SKM-1 (cell line): ENCODE measurements around the gene GLB1L3.

Experiments
- DNase-seq: peaks from one replicate; lab custom pipeline; 2025; ENCODE audit not compliant: unreplicated experiment; lab: John Stamatoyannopoulos, UW

Gene GLB1L3, protein sequence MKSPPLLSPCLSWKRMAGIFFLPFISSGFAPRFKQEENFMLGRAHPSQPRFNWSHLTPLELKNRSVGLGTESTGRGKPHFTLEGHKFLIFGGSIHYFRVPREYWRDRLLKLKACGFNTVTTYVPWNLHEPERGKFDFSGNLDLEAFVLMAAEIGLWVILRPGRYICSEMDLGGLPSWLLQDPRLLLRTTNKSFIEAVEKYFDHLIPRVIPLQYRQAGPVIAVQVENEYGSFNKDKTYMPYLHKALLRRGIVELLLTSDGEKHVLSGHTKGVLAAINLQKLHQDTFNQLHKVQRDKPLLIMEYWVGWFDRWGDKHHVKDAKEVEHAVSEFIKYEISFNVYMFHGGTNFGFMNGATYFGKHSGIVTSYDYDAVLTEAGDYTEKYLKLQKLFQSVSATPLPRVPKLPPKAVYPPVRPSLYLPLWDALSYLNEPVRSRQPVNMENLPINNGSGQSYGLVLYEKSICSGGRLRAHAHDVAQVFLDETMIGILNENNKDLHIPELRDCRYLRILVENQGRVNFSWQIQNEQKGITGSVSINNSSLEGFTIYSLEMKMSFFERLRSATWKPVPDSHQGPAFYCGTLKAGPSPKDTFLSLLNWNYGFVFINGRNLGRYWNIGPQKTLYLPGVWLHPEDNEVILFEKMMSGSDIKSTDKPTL

DNA sequence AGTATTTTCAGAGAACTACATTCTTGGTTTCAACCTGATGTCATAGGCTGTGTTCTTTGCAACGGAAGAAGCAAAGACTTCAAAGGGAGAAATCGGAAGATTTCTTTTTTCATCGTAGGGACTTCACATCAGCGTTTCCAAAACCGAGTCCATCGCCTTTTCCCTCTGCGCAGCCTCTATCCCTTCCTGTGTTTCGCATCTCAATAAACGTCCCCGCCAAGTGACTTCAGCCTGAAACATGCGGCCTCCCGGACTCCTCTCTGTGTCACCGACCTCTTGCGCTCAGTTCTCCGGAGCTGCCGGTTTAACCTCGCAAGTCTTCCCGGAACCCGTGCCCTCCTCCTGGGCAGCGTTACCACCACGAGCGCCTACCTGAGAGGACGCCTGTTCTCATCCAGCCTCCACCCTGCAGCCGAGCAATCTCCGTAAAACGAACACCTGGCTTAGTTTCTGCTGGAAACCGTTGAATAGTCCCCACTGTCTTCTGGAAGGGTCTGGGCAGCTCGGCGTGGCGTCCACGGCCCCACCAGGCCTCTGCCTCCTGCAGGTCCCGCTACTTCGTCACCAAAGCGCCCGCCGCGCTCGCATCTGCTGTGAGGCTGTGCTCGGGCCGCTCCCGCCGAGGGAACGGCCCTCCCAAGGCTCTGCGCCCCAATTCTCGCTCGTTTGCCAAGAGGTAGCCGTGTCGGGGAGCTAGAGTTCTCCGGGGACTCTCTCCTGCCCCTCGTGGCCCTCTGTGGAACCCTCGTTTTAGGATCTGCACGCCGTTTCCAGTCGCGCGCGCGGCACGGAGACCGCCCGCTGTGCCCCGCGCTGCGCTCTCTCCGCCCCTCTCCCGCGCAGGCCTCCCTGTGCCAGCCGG lies at the start of gene GLB1L3:
TSS of gene GLB1L3 (plus strand) at position 846 of the 862 bp plus-strand sequence. CDS start 362 bp downstream, outside the sequence.
- no peak for DNase-seq

DNA sequence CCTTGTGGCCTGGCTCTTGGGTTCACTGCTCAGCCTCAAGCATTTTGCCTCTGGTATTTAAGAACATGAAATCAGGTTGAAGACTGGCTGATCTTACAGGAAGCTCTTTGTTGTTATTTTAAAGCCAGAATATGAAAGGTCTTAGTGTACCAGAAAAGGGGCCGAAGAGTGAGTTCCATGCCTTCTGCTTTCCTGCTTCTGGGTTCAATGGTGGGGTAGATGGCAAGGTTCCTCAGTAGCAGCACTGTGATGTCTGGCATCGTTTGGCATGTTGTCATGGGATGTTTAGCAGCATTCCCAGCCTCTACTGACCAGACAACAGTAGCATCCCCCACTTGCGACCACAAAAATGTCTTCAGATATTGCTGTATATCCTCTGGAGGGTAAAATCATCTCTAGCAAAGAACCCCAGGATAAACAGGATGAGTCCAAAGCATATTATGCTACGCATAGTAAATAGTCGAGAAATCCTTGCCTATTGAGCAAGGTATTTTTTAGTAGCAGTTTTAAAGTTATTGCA lies 49.3 kb upstream of the GLB1L3 start:
- no peak for DNase-seq

DNA sequence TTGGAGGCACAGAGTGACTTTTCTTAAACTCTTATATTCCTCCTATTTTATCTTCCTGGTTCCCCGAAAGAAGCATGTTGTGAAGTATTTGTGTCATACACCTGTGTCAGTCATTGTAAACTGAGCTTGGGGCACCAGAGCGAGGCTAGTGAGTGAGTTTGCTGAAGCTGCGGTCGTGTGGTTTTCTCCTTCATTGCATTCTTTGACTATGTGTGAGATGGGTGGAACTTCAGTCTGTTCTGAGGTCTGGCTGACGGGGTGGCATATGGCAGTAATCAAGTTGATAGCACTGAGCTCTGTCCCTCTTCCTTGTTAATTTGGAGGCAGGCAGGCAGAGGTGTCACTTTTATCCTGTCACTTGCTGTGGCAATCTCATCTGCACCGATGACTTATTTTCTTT lies 47.6 kb upstream of the GLB1L3 start:
- no peak for DNase-seq

DNA sequence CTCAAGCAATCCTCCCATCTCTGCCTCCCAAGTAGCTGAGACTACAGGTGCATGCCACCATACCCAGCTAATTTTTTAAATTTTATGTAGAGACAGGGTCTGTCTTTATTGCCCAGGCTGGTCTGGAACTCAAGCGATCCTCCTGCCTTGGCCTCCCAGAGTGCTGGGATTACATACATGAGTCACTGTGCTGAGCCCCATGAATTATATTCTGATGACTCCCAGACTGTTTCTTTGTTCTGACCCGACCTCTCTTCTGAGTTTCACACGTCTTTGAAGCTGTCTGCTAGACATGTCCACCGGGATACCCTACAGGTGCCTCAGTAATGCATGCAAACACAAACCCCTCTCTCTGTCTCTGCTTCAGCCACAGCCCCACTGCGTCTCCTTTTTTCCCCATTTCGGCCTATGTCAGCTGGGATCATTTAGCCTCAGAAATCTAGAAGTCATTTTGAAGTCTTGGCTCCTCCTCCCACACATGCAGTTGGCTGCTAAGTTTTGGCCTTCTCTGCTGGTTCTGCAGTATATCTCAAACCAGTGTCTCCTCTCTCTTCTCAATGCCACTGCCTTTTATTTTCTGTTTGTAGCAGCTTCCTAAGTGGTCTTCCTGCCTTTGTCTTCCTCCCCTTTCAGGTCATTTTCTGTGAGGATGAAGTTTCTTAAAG lies 46.9 kb upstream of the GLB1L3 start:
- DNase-seq = no peak

DNA sequence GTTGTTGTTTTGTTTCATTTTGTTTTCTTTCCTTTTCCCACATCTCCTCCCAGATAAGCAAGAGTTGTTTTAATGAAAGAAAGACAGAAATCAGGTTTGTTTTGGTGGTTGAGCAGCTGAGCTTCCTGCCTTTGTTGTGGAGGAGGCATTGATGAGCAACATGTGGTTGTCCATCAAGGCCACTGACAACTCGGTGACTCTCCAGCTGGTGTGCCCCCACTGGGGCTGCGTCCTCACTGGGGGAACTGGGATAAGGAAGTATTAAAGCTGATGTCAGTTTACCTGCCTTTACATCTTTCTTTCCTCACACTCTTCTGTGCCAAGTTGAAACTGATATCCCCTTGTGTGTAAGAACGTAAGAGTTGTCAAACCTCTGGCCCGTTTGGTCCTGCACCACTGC lies 45.8 kb upstream of the GLB1L3 start:
- no peak for DNase-seq

DNA sequence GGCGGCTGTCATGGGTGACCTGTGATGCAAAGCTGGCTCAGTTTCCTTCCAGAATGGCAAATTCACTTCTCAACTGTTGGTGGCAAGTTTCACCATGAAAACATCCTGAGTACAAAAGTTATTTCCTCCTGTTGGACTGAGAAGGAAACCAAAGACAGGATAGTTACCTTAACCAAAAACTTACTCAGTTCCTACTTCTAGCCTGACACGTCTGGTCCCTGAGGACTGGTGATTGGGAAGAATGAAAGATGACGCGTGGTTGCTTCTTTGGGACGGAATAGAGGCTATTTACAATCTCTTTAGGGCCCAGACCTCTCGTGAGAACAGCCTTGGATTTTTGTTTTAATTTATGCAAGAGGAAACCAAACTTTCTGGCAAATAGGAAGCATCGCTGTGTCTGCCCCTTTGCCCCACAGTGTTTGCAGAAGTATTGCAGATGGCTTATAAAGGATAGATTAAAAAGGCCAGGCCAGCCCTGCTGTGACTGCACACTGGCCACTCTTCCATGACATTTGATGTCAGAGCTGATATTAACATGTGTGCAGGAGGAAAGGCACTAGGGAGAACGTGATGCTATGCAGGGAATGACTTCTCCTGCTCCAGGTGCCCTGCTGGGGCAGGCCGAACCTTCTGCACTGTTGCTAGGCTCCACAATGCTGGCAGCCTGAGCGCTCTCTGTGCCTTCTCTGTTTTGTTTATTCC lies 44.1 kb upstream of the GLB1L3 start:
- no peak for DNase-seq

DNA sequence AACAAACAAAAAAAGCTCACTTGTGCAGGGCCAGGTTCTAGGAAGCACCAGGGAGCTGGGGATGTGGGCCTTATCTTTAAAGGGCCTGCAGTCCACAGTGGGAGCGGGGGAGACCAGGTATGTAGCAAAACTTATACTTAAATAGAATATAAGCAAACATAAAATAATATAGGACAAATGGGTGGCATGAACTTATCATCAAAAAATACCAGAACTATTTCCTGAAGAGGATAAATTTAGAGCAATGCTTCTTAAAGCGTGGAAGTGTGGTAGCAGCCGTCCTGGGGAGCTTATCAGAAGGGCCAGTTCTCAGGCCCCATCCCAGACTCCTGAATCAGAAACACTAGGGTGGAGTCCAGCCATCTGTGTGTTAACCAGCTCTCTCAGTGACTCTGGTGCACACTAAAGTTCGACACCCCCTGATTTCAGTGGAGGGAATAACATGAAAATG lies 42.4 kb upstream of the GLB1L3 start:
- no peak for DNase-seq

DNA sequence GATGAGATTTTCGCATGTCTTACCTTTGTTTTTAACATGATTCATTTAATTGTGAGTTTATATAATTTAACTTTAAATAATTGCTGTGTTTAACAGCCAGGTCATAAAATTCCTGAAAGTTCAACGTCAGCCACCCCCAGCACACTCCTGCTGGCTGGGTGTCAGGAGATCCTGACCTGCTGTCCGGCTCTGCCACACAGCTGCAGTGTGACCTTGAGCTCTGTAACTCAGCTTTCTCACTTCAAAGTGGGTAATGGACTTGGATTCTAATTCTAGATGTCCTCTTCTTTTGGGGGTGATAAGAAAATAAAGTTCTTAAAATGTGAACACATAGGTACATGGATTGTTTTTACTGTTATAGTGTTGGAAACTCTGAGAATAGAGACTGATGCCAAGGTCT lies 40.8 kb upstream of the GLB1L3 start:
- no peak for DNase-seq

DNA sequence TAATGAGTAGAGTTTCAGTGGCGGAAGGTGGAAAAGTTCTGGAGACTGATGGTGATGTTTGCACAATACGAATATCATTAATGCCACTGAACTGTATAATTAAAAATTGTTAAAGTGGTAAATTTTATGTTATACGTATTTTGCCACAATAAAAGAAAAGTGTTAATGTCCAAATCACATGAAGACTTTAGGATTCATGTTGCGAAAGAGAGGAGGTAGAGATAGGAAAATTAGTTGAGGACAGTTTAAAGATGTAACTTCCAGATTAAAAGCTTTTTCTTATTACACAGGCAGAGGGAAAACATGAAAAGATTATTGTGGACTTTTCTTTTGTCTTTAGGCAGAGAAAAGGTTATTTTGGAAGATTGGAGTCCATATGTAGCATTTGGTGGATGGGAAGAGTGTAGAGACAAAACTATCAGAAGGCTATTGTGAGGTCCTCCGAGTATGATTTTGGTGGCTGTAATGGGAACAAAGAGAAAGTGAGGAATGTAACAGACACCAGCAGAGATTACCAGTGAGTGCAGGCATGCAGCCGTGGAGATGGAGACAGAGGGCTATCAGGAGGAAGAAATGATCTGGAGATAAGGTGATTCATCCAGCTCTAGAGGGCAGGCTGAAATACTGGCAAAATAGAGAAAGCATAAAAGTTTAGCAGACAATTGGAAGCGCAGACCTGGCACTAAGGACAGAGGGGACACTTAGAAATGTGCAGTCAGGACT lies 39.2 kb upstream of the GLB1L3 start:
- DNase-seq = no peak

DNA sequence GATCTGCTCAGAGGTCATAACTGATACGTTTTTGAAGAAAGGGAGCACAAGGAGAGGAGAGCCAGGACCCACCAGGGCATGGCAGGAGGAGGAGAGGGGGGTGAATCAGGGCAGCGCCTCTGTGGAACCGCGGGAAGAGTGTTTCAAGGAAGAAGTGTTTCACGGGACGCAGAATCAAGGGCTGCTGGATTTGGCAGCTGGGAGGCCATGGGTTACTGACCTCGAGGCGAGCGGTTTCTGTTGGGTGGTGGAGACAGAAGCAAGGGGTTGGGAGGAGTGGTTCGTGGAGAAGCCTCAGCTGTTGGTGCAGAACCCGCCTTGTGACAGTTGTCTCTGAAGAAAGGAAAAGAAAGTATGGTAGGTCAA lies 38.6 kb upstream of the GLB1L3 start:
- DNase-seq = no peak

DNA sequence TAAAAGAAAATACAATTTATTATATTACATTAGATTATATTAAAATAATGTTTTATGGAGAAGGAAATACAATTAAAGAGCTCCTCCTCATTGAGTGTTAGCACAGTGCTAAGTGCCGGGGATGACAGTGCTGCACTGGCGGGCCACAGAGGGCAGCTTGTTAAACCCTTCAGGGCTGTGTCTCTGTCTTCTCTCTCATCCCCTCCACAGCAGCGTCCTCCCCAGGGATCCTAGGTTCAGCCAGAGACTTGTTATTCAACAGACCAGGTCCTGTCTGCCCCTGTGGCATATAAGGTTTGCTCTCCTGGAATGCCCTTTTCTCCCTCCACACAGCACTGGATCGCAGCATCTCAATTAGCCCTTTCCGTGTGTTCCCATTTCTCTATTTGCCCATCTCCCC lies 37.2 kb upstream of the GLB1L3 start:
- no peak for DNase-seq

DNA sequence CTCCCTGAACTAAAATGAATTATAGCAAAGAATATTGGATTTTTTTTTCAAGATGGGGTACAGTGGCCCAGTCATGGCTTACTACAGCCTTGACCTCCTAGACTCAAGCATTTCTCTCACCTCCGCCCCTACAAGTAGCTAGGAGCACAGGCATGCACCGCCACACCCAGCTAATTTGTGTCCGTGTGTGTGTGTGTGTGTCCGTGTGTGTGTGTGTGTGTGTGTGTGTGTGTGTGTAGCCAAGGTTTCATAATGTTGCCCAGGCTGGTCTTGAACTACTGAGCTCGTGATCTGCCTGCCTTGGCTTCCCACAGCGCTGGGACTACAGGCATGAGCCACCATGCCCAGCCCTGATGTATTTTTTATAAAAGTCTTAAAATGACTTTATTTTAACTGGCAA lies 35.6 kb upstream of the GLB1L3 start:
- no peak for DNase-seq

DNA sequence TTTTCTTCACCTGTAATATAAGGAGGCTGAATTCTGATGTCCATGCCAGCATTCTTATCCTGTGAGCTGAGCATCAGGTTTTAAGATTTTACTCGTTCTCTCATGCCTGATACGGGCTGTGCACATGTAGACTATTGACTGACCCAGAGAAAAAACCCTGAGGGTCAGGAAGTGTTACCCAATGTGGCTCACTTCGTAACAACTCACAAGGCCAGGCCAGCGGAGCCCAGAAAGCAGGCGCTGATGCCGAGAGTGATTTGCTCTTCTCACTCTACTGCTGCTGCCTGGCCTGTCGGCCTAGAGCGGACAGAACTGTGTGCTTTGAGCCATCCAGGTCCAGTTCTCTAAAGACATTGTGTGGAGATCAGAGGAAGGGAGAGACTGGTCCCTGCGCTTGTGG lies 33.8 kb upstream of the GLB1L3 start:
- no peak for DNase-seq

DNA sequence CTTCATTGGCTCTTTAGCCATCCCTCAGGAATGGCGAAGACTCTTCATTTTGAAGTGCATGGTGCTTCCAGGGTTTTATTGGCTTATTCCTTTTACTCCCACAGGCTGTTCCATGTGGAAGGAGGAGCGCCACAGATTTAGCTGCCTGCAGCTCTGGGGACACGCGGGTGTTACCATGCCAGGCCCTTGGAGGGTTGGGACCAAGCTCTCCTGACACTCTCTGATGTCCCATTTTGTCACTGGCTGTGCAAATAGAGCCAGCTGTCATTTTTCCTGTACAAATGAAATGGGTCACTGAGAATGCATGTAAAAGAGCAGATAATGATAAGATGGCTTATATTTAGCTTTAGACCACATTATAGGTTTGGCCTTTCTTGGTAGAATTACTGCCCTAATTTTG lies 32.3 kb upstream of the GLB1L3 start:
- DNase-seq = no peak

DNA sequence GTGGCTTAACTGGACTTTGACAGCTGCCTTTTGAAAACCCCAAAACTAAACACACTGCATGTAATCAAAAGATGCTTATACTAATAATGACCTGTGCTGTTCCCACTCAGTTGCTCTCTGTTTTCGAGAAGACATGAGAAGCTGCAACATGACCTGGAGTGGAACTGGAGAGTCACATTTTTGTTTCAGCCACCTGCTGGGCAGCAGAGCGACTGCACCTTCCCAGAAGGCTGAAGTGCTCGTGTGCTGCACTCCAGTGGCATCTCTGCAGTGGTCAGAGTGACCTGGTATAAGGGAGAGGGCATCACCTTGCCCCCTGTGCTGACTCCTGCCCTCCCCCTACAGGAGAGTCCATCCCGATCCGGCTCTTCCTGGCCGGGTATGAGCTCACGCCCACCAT lies 31.6 kb upstream of the GLB1L3 start:
- no peak for DNase-seq

DNA sequence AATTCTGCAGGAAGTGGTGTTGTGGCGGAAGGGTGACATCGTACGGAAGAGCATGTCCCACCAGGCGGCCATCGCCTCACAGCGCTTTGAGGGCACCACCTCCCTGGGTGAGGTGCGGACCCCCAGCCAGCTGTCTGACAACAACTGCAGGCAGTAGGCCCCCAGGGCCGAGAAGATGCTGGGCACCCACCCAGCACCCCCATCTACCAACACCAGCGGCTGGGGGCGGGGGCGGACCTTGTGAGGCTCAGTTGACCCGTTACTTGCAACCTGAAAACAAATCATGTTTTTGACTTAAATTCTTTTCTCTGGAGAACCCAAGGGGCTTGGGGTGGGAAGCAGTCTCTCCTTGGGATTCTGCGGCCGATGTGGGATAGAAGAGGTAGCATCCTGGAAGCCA lies 30.7 kb upstream of the GLB1L3 start:
- DNase-seq = no peak

DNA sequence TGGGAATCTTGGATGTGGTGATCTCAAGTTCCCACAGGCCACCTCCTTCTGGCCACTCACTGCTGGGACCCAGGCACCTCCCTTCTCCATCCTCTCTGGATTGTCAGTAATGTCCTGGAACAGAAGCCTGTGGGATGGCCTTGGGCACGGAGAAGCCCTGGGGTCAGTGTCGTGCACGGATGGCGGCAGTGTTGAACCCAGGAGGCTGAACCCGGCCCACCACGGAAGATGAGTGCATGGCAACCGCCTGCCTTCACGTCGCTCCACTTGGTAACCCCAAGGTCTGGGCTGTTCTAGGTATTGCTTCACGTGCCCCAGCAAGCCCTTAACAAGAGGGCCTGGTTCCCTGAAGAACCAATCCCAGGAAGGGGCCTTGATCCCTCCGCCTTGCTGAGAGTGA lies 30.1 kb upstream of the GLB1L3 start:
- no peak for DNase-seq

DNA sequence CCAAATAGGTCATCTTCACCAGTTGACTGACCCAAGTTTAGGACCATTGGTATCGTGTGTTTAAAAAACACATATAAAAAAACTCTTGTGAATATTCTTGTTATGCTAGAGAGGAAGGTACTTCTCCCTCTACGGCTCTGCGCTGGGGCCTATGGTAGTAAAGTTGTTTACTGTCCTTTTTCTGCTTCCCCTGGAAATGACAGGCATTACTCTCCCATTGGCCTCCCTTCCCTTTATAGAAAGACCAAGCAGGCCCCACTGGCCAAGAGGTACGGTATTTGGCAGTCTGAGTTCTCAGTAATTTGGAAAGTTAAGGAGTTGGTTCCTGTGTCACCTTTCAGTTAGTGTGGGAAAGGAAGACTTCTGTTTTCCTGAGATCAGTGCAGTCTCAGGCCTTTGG lies 29.5 kb upstream of the GLB1L3 start:
- DNase-seq = no peak

DNA sequence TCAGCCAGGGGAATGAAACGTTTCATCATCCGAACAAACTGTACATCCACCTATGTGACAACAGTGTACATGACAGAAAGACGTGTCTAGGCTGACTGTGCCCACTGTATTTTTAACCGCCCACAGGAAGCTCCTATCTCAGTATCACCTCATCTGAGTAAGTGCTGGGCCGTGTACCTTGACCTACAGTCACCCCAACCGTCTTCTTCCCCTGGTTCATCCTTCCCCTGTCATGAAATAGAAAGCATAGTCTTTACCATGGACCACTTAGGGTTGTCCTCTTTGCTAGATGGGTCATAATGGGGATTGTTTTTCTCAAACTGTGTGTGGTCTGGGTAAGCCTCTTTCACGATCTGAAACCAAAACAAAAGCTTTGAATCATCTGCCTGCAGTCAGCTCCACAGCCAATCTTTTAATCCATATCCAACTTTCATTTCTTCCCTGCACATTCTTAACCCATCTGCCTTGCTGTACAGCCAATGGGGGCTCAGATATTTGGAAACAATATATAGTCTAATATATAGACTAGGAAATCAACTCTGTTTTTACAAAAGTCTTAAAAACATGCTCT lies 27.2 kb upstream of the GLB1L3 start:
- no peak for DNase-seq
